ENCODE data around the gene RARB.

GRCh38 chr3:25527801-25528200 lies 99.7 kb downstream of the RARB start:
- TF ChIP-seq CTCF (IDR thresholded peaks at IDR 0.05) = no peak
- TF ChIP-seq POLR2A (IDR thresholded peaks at IDR 0.05) = no peak
- no peak for TF ChIP-seq EP300 (IDR thresholded peaks at IDR 0.05)
- no peak for TF ChIP-seq POLR2AphosphoS5 (IDR thresholded peaks at IDR 0.05)
